OCI-LY1 (cell line): ENCODE data around the gene TCF4.

ENCODE experiments used
- EZH2 ChIP-seq: fragments of 200-600 bp; sonication (generic), shearing (Covaris generic); IDR thresholded peaks from 2 replicates; pipeline ENCODE4 v1.8.0; 2017; ENCODE audit warnings: borderline replicate concordance, mixed run types, mild to moderate bottlenecking, antibody characterized with exemption, low read length, moderate library complexity, mixed read lengths
- TF ChIP-seq, protein P1 (sequence below): fragments of 200-600 bp; sonication (generic), shearing (Covaris generic); IDR thresholded peaks from 2 replicates; pipeline ENCODE4 v1.5.1; 2017; ENCODE audit warnings: mild to moderate bottlenecking, antibody characterized with exemption, low read length, moderate library complexity, mixed read lengths

DNA sequence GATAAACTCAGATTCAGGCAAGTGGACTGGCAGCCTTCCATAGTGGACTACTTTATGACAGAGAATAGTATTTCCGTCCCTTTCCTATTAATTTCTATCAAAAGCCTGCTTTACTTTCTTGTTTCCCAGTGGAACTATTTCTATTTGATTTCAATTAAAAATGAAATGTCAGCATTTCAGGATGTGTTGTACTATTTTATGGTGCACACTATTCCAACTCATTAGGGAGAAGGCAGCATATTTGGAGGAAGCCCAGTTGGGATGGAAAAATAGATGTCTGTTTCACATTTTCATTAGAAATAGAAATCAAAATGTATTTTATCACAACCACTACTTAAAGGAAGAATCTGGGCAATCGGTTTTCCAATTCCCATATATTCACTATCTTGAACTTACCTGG is 37.9 kb upstream of the TCF4 start:
- TF ChIP-seq, protein P1, sequence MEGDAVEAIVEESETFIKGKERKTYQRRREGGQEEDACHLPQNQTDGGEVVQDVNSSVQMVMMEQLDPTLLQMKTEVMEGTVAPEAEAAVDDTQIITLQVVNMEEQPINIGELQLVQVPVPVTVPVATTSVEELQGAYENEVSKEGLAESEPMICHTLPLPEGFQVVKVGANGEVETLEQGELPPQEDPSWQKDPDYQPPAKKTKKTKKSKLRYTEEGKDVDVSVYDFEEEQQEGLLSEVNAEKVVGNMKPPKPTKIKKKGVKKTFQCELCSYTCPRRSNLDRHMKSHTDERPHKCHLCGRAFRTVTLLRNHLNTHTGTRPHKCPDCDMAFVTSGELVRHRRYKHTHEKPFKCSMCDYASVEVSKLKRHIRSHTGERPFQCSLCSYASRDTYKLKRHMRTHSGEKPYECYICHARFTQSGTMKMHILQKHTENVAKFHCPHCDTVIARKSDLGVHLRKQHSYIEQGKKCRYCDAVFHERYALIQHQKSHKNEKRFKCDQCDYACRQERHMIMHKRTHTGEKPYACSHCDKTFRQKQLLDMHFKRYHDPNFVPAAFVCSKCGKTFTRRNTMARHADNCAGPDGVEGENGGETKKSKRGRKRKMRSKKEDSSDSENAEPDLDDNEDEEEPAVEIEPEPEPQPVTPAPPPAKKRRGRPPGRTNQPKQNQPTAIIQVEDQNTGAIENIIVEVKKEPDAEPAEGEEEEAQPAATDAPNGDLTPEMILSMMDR, result no peak
- TF ChIP-seq EZH2, result no peak
